ENCODE data around the gene TGFA. TPM values are rescaled to one million over a fixed set of nuclear protein-coding genes. Genes with fewer than 3 reads are reported as not detected.
A peak's percentile ranks its signal among the peaks of the same experiment; 100 is the strongest.

TGFA gene
- total RNA-seq, 1 donor = not detected

- DNase-seq (ENCODE audit: low read depth) = no peak
- TF ChIP-seq, protein P1, sequence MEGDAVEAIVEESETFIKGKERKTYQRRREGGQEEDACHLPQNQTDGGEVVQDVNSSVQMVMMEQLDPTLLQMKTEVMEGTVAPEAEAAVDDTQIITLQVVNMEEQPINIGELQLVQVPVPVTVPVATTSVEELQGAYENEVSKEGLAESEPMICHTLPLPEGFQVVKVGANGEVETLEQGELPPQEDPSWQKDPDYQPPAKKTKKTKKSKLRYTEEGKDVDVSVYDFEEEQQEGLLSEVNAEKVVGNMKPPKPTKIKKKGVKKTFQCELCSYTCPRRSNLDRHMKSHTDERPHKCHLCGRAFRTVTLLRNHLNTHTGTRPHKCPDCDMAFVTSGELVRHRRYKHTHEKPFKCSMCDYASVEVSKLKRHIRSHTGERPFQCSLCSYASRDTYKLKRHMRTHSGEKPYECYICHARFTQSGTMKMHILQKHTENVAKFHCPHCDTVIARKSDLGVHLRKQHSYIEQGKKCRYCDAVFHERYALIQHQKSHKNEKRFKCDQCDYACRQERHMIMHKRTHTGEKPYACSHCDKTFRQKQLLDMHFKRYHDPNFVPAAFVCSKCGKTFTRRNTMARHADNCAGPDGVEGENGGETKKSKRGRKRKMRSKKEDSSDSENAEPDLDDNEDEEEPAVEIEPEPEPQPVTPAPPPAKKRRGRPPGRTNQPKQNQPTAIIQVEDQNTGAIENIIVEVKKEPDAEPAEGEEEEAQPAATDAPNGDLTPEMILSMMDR (IDR thresholded peaks at IDR 0.05; ENCODE audit: insufficient read depth, low read depth, low read length) = no peak
Observed at GRCh38 chr2:70499253-70499652, 54.4 kb downstream of the TGFA start.

DNA sequence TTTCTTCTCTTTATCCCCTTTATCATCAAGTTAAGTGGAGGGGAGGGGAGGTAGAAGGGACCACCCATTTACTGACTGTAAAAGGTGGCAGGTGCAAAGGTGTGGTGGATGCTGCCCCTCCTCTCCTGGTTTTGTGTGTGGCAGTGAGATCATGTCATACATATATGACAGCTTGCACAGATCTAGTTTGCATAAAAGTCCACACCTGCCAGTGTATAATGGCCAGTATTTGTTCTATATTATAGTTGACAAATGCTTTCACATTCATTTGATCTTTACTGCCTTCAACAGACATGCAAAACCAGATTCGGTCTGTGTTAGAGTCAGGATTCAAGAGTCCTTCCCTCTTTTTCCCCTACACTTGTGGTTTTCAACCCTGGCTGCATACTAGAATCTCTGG, 55.1 kb downstream of the TGFA start:
- H3K4me3 ChIP-seq (ENCODE audit: low read depth, low read length) = no peak overlapping the region
- TF ChIP-seq, protein P1 (IDR thresholded peaks at IDR 0.05; ENCODE audit: insufficient read depth, low read depth, low read length) = no peak
- no peak for DNase-seq (ENCODE audit: low read depth)

More at GRCh38 chr2:70499253-70499652, 54.4 kb downstream of the TGFA start:
- no peak overlapping the region for H3K4me3 ChIP-seq (ENCODE audit: low read depth, low read length)

- TF ChIP-seq, protein P1 (IDR thresholded peaks at IDR 0.05; ENCODE audit: insufficient read depth, low read depth, low read length) = peak; percentile 18
- DNase-seq (ENCODE audit: low read depth) = no peak
- H3K4me3 ChIP-seq (ENCODE audit: low read depth, low read length) = no peak overlapping the region
Observed at GRCh38 chr2:70498054-70498453, 55.6 kb downstream of the TGFA start.

DNA sequence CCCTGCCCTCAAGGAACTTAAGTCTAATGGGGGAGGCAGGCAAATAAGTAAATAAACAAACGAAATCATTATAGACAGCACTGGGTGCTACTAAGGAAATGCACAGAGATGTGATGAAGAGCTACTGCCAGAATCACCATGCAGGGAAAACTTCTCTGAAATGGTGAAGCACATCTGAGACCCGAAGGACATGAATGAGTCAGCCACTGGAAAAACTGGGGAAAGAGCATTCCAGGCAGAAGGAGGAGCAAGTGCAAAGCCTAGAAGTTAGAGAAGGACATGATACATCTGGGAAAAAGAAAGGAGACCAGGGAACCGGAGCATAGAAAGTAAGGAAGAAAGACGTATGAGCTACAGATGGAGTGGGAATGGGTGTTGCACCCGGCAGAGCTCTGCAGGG, 56.8 kb downstream of the TGFA start:
- no peak for DNase-seq (ENCODE audit: low read depth)

GRCh38 chr2:70494293-70494886, 59.2 kb downstream of the TGFA start:
- TF ChIP-seq, protein P1 (IDR thresholded peaks at IDR 0.05; ENCODE audit: insufficient read depth, low read depth, low read length) = no peak
- DNase-seq (ENCODE audit: low read depth) = no peak
- H3K4me3 ChIP-seq (ENCODE audit: low read depth, low read length) = no peak overlapping the region

More for the DNA sequence above, 56.8 kb downstream of the TGFA start:
- TF ChIP-seq, protein P1 (IDR thresholded peaks at IDR 0.05; ENCODE audit: insufficient read depth, low read depth, low read length) = no peak
- H3K4me3 ChIP-seq (ENCODE audit: low read depth, low read length) = no peak overlapping the region

DNA sequence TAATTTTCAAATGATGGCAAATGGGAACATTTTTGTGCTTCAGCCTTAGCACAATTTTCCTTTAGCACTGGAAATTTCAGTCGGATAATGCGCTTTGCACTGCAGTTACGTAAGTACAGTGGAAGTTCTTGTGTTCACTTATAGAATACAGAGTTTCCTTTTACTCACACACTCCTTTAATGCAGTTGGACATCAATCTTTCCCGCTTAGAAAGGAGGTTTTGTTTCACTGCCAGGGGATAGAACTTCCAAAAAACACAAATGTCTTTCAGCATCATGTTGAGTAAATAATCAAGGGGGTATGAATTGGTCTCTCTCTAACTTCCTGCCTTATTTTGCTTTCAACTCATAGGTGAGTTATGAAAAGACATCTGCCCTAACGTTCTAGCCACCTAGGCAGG, 63.2 kb downstream of the TGFA start:
- no peak overlapping the region for H3K4me3 ChIP-seq (ENCODE audit: low read depth, low read length)
- DNase-seq (ENCODE audit: low read depth) = no peak
- TF ChIP-seq, protein P1 (IDR thresholded peaks at IDR 0.05; ENCODE audit: insufficient read depth, low read depth, low read length) = no peak

DNA sequence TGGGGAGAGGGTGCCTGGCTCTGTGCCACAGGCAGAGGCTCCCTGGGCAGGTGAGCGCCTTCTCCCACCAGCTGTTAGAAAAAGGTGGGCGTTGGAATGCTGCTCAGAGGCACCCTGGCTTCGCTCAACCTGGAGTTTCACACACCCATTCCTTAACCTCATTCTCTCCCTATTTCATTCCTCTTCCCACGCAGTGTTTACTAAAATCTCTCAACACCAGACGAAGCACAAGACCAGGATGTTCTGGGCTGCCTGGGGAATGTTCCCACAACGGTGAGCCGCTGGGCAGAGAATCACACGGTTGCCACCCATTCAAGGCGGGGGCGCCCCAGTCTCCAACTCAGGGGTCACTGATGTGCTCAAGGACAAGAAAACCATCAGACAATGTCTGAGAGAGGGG, 64.5 kb downstream of the TGFA start:
- TF ChIP-seq, protein P1 (IDR thresholded peaks at IDR 0.05; ENCODE audit: insufficient read depth, low read depth, low read length) = no peak
- H3K4me3 ChIP-seq (ENCODE audit: low read depth, low read length) = no peak overlapping the region
- no peak for DNase-seq (ENCODE audit: low read depth)

Measured in fibroblast of villous mesenchyme (primary cell).